HG02885 (cell line): ENCODE data around the gene CATSPER1.

Experiments used
- ATAC-seq: cut with Tn5 transposase; IDR thresholded peaks from one replicate; pipeline ENCODE4 v1.9.1; 2021; ENCODE audit warnings: mild to moderate bottlenecking; ENCODE audit not compliant: unreplicated experiment, poor library complexity

CATSPER1 gene

GRCh38 chr11:66026017-66026529, at the start of gene CATSPER1:
Gene CATSPER1, minus strand, starts transcription at chr11:66026479. Its CDS starts 100 bp downstream, at chr11:66026379.
- ATAC-seq = no peak

- ATAC-seq = no peak
These were observed 49.0 kb upstream of the CATSPER1 start for GRCh38 chr11:66075273-66075672.

GRCh38 chr11:66073669-66074068, 47.4 kb upstream of the CATSPER1 start:
- ATAC-seq = no peak

- no peak for ATAC-seq
These were observed 46.2 kb upstream of the CATSPER1 start for GRCh38 chr11:66072518-66072917.

- no peak for ATAC-seq
These were observed 45.8 kb upstream of the CATSPER1 start for GRCh38 chr11:66072081-66072480.

GRCh38 chr11:66071381-66071801, 45.1 kb upstream of the CATSPER1 start:
- no peak for ATAC-seq

- ATAC-seq = peak; percentile 18
These were observed 44.5 kb upstream of the CATSPER1 start for GRCh38 chr11:66070604-66071380.

- peak; percentile 60 for ATAC-seq
These were observed 43.7 kb upstream of the CATSPER1 start, which contains the start of gene PACS1 for GRCh38 chr11:66069715-66070603. Gene PACS1, plus strand, starts transcription at chr11:66070272. Its CDS starts 215 bp downstream, at chr11:66070487.

GRCh38 chr11:66068923-66069714, 42.8 kb upstream of the CATSPER1 start:
- no peak for ATAC-seq

- no peak for ATAC-seq
These were observed 42.0 kb upstream of the CATSPER1 start for GRCh38 chr11:66068154-66068821.

- no peak for ATAC-seq
These were observed 41.4 kb upstream of the CATSPER1 start for GRCh38 chr11:66067640-66068039.

- ATAC-seq = no peak
These were observed 40.5 kb upstream of the CATSPER1 start for GRCh38 chr11:66066751-66067150.

- ATAC-seq = no peak
These were observed 38.3 kb upstream of the CATSPER1 start for GRCh38 chr11:66064571-66064970.

- ATAC-seq = no peak
These were observed 37.6 kb upstream of the CATSPER1 start for GRCh38 chr11:66063900-66064299.

GRCh38 chr11:66062408-66062807, 36.1 kb upstream of the CATSPER1 start:
- ATAC-seq = no peak

GRCh38 chr11:66061268-66061667, 35.0 kb upstream of the CATSPER1 start:
- ATAC-seq = no peak

- ATAC-seq = no peak
These were observed 33.8 kb upstream of the CATSPER1 start for GRCh38 chr11:66059966-66060680.

GRCh38 chr11:66056501-66056900, 30.2 kb upstream of the CATSPER1 start:
- no peak for ATAC-seq

- no peak for ATAC-seq
These were observed 28.7 kb upstream of the CATSPER1 start for GRCh38 chr11:66055021-66055420.
